ENCODE data around the gene XRCC5. TPM values are rescaled to one million over a fixed set of nuclear protein-coding genes. Genes with fewer than 3 reads are reported as not detected.

Gene XRCC5
- total RNA-seq, 1 donor from 2014 or later: 197 TPM

DNA sequence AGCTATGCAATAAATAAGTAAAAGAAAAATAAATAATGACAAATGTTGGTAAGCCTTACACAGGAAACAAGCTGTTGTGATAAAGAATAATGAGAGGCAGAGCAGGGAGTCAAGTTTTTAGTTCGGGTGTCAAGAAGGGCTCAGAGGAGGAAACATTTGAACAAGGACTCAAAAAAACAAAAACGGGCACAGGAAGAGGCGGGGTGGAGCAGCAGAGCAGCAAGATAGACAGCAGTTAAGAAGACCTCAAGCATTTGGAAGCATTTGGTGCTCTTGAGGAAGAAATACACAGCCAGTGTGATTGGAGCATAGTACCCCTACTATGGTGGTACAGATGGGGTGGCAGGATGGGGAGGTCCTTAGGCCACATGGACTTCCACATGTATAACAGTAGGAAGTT lies 24.6 kb upstream of the XRCC5 start:
- no peak for DNase-seq (ENCODE audit: low spot score)

DNA sequence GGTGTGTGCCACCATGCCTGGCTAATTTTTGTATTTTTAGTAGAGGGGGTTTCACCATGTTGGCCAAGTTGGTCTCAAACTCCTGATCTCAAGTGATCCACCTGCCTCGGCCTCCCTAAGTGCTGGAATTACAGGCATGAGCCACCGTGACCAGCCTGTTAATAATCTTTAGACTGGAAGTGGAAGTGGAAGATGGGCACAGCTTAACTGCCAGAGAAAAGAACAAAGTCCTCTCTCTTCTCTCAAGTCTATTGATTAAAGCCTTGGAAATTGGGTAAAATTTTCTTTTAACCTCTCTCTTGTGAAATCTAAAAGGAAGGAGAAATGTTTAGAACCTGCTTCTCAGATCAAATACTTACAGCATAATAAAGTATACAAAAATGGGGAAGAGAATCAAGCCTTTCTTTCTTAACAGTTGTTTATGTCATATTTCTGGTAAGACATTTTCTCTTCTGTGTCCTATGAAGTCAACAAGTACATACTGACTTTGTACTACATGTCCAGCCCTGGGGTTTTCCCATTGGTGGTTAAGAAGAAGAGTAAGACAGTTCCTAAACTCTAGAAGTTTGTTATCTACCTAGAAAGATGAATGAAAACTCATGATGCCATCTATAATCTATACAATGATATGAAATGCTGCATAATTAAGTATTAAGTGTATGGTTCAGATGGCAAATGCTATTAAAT lies 22.8 kb upstream of the XRCC5 start:
- DNase-seq (ENCODE audit: low spot score): no peak

DNA sequence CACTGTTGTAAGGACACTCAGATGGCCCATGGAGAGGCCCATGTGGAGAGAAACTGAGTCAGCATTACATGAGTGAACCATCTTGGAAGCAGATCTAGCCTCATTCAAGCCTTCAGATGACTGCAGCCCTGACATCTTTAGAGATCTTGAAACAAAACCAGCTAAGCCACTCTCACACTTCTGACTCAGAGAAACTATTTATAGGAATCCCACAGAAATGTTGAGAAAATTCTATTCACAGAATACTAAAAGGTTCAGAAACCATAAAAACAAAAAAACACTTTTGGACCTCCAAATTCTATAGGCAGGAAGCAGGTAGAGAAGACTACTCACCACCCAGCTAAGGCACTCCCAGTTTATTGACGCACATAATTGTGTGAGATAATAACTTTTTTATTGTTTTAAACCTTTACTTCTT lies 18.8 kb upstream of the XRCC5 start:
- DNase-seq (ENCODE audit: low spot score): no peak

DNA sequence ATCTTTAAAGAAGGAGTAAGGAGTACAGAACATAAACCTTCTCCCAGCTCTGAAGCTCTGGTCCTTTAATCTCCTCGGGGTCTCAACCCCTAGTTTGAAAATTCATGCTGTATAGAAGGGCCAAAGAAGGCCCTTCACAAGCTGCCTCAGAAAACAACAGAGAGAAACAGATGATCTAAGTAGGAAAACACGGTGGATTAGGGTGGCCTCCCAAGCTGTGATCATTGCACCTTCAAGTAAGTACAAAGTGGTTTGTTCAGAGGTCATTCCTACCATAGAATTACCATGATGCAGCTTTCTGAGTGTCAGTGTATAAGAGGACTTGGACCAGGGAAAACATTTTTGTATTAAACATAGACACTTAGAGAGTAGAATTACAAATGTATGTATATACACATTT lies 16.5 kb upstream of the XRCC5 start:
- DNase-seq (ENCODE audit: low spot score): no peak

DNA sequence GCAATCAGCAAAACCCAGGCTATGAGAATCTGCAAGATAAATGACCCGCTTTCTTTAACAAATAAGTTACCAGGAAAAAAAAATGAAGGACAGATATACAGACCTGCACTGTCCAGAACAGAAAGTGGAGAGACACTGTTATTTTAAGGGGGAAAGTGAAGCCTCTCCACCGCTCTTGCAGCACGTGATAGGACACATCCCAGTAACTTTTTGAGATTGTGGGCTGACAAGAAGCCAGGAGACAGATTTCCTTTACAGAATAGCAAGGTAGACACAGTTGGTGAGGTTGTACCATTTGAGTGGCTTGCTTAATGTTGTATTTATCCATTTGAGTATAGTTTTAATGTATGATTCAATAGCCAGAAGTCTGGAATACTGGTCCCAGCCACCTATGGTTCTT lies 14.4 kb upstream of the XRCC5 start:
- DNase-seq (ENCODE audit: low spot score): no peak

DNA sequence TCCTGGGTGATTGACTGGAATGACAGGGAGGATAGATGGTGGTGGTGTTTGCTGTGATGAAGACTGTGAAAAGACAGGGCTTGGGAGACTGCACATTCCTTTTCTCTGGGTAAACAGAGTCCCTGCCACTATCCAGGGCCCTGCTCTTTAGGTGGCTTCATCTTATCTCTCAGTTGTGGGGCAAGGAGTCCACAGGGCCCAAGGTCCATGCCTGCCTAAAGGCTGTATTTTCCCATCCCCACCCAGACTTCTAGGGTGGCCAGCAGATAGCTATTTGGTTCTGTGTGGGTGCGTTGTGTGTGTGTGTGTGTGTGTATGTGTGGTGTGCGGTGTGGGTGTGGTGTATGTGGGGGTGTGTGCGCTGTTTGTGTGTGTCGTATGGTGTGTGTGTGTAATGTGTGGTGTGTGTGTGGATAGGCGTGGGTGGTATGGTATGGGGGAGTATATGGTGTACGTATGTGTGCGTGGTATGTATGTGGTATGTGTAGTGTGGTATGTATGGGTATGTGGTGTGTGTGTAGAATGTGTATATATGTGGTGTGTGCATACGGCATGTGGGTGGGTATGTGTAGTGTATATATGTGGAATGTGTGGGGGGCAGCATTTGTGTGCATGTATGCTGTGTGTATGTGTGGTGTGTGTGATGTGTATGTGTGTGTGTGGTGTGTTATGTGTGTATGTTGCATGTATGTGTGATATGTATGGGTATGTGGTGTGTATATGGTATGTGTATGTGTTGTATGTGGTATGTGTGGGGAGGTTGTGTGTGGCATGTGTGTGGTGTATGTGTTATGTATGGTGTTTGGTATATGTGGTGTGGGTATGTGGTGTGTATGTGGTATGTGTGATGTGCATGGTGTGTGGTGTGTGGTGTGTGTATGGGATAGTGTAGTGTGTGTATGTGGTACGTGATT lies 10.5 kb upstream of the XRCC5 start:
- no peak for DNase-seq (ENCODE audit: low spot score)

DNA sequence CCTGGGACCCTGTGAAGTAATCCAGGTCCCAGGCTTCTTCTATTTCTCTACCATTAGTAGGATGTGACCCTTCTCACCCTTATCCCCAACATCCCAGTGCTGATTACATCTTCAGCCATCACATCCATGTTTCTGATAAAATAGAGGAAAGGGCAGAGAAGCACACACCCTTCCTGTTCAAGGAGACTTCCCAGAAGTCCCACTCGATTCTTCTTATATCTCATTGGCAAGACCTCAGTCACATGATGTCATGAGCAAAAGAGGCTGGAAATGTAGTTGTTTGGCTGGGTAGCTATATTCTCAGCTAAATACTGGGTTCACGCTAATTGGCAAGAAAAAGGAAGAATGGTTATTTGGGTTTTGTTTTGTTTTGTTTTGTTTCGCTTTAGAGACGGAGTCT lies 8.0 kb upstream of the XRCC5 start:
- DNase-seq (ENCODE audit: low spot score): no peak

DNA sequence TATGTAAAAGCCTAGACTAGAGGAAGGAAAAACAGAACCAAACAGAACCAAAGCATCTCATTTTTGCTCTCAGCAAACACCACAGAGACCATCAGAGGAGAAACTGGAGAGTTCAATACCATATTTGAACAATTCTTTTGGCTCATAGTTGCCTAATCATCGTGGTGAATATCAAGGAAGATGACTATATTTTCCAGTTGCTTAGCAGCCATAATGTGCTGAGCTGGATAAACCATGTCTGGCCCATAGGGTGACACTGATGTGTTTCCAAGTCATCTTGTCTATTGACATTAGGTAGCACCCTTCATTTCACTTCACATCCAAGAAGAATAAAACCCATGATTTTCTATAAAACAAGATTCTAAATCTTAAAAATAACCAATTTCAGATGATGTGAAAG lies 5.9 kb upstream of the XRCC5 start:
- DNase-seq (ENCODE audit: low spot score): no peak

DNA sequence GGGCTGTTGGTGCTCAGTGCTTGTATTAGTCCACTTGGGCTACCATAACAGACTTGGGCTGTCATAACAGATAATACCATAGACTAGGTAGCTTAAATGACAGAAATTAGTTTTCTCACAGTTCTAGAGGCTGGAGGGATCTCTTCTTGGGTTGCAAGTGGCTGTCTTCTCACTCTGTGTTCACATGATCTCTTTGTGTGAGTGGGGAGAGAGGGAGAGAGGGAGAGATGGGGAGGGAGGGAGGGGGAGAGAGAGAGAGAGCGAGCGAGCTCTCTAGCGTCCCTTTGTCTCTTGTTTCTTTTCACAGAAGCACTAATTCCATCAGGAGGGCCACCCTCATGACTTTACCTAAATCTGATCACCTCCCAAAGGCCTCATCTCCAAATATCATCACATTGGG lies 4.5 kb upstream of the XRCC5 start:
- DNase-seq (ENCODE audit: low spot score): no peak

DNA sequence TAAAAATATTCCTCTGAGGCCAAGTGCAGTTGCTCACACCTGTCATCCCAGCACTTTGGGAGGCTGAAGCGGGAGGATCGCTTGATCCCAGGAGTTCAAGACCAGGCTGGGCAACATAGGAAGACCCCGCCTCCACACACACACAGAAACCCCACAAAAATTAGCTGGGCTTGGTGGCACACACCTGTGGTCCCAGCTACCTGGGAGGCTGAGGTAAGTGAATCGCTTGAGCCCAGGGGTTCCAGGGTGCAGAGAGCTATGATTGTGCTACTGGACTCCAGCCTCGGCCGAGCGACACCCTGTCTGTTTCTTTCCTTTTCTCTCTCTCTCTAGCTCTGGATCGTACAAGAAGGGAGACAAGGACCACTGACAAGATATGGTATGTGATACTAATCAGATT lies 1.8 kb upstream of the XRCC5 start:
- no peak for DNase-seq (ENCODE audit: low spot score)

DNA sequence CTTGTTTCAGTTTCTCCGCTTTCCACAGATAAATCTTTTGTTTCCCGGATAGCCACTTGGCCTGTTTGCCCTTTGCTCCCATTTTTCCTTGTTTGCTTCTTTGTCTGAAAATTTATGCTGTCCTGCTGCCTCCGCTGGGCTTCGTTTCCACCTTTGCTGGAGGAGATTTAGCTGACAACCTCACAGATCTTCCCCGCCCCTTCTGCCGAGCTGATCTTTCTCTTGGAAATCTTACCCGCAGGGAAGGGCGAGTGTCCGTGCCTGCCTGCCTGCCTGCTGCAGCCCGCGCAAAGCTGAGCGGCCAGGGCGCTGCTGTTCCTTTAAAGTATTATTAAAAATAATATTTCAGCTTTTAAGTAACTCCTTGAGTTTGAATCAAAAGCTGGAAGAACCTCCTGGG lies 1.4 kb upstream of the XRCC5 start:
- peak; percentile 22 for DNase-seq (ENCODE audit: low spot score)

DNA sequence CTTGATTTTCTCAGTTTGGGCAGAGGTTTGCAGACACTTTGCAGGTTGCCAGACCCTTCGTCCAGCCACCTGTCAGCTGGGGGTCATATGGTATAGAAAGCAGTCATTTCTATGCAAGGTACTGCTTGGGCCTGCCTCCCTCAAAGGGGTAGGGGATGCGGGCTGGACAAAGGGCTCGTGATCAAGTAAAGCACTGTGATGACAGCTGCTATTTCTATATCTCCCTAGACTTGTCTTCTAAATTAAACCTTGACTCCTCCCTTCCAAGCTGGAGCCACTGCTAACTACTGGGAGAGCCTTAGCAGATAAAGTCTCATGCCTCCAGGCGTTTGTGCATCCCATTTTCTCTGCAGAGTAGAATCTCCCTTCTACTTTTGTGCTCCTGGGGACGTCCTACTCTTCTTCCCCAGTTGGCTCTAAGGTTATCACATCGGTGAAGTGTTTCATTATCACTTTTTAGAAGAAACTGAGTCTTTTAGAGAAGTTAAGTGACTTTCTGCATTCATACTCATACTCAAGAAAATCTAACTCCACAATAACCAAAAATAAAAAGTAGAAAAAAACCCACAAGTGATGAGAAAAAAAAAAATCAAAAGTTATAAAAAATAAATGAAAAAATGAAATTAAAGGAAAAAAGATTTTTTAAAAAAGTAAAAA lies 710 bp upstream of the XRCC5 start:
- DNase-seq (ENCODE audit: low spot score): no peak

DNA sequence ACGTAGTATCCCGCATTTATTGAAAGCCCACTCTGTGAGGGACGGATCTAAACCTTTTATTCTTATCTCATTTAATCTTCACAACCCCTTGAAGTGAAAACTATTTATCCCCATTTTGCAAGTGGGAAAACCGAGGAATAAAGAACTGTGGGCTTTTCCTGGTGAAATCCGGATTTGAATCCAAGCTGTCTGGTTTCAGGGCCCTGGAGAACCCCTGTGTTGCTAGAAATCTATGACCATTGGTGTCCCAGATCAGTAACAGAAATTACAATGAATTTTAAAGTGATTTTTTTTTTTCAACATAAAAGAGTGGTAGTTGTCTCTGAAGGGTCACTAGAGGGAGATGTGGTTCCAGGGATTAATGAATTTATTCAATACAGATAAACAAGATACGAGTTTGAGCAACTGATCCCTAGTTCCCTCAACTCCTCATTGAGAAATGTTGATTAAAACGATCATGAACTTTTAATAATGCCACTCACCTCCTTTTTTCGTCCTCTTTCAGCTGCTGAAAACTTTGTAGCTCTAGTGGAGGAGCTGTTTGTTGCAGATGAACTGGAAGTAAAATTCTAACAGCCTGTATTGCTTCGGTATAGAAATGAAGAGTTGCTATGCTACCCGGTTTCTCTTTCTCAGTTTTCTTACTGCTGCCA lies 940 bp downstream of the XRCC5 start:
- DNase-seq (ENCODE audit: low spot score): peak; percentile 50

DNA sequence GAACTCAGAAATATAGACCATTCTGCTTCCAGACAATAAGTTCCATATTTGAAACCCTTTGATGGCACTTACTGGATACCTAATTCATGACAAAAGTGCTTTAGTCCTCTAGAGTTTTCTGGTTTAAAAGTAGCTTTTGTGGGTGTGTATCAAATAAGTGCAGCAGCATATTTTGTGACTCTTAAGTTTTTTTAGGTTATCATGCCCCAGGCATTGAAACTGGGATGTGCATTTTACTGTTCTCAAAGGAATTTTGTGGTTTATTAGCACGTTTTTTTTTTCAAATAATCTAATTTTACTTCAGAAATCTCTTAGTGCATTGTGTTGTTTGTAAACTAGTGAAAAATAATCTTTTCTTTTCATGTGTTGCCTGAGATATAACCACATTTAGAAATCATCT lies 1.5 kb downstream of the XRCC5 start:
- DNase-seq (ENCODE audit: low spot score): no peak

DNA sequence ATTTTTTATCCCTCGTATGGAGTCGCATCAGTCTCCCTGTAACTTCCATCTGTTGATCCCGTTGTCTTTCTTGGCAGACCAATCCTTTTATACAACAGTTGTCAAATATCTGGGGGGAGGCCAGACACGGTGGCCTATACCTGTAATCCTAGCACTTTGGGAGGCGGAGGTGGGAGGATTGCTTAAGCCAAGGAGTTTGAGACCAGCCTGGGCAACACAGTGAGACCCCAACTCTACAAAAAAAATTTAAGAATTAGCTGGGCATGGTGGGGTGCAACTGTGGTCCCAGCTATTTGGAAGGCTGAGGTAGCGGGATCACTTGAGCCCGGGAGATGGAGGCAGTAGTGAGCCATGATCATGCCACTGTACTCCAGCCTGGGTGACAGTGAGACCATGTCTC lies 2.0 kb downstream of the XRCC5 start:
- no peak for DNase-seq (ENCODE audit: low spot score)

DNA sequence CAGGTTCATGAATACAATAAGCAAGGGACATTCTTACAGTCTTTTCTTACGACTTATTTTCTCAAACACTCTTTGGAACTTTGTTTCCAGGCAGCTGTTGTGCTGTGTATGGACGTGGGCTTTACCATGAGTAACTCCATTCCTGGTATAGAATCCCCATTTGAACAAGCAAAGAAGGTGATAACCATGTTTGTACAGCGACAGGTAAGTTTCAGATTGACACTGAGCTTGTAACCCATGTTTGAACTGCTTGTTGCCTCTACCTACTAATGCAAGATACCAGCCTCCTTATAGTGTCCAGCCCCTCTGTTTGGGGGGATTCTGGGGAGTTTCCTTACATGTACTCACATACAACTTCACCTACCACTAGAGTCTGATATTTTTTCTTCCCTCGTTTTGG lies 3.8 kb downstream of the XRCC5 start:
- no peak for DNase-seq (ENCODE audit: low spot score)

DNA sequence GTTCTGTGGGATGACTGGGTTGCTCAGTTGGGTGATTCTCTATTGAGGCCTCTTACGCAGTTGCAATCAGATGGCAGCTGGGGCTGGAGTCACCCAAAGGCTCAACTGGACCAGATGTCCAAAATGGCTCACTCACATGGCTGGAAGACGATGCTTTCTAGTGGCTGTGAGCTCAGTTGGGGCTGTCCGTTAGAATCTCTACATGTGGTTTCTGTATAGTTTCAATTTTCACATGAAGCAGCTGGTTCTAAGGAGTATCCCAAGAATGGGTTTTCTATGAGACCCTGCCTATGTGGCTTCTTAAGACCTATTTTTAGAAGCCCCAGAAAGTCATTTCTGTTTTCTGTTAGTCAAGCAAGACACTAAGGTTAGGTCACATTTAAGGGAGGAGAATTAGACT lies 4.4 kb downstream of the XRCC5 start:
- no peak for DNase-seq (ENCODE audit: low spot score)

DNA sequence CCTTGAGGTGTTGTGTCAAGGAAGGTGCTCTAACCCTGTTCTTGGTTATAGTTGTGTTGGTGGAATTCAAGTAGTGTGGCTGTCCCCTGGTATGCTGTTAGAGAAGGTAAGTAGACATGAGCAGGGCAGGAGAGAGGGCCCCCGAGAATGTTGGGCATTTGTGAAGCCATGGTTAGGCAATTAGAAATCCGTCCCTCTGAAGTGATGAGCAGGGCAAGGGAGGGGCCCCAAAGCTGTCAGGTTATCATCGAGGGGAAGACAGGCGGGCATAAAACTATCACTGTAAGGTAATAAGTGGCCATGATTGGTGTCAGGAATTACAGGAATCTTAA lies 5.2 kb downstream of the XRCC5 start:
- DNase-seq (ENCODE audit: low spot score): no peak

DNA sequence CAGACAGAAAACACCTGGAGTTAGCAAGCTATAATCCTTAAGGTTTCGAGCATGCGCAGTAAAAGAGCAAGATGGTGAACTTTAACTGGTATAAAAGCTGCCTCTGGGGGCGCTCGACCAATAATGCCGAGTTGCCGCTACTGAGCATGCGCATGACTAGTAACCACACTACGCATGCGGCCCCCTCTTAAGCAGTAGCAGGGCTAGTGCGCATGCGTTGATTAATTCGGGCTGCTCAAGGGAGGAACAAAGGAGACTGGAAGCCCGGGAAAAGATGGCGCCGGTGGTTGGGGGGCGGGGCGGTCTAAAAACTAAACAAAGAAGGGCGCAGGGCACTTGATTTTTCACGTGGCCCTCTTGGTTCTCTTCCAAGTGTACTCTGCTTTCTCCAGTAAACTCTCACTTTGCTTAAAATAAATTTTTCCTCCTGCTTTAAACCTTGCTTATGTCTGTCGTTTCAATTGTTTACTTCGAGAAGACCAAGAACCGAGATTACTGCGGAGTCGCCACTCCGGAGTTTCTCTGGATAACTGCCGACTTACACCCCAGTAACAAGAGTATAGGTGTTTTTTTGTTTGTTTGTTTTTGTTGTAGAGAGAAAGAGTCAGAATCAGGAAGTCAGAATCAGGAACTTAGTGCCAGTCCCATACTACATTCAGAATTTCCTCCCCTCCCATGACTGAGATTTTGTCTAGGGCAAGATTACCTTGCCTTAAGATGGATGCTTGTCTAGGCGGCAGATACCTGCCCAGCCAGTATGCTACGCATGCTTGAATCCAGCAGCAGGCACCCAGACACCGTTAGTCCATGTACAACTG lies 5.8 kb downstream of the XRCC5 start:
- DNase-seq (ENCODE audit: low spot score): peak; percentile 100

DNA sequence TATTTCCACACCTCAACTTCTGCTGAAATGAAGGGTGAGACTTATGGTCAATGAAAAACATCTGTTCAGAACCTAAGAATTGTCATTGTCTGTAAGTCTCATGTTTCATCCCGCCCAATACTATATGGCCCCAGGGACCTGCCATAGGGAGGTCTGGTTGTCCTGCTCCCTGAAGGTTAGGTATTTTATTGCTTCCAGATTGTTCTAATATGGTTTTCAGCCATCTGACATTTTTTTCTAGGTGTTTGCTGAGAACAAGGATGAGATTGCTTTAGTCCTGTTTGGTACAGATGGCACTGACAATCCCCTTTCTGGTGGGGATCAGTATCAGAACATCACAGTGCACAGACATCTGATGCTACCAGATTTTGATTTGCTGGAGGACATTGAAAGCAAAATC lies 7.3 kb downstream of the XRCC5 start:
- DNase-seq (ENCODE audit: low spot score): no peak

DNA sequence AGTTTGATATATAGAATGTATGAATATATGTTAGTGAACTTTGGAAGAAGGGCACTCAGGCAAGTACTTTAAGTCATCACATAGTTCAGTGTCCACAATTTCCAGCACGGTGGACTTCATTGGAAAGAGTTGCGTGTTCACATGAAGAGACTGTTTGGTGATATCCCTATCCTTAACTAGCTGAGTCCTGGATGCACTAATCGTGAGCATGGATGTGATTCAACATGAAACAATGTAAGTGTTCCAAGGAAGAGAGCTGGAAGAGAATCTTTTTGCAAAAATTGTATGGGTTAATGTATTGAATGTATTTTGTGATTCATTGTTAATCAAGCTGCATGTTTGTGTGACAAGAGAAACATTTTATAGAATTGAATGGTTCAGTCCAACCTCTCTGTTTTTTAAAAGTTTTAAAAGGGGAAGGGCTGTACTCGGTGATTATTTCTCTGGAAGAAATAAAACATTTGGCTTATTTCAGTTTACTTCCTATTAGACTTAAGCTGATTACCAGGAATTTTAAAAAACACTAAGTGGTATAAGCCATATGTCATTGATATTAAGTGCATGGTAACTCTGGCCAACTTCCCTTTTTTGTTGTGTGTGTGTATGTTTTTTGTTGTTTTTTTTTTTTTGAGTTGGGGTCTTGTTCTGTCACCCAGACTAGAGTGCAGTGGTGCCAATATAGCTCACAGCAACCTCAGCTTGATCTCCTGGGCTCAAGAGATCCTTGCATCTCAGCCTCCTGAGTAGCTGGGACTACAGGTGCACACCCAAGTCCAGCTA lies 8.6 kb downstream of the XRCC5 start:
- no peak for DNase-seq (ENCODE audit: low spot score)
